Measurements from ENCODE around the gene PRKAR1B. TPM values are rescaled to one million over a fixed set of nuclear protein-coding genes. Genes with fewer than 3 reads are reported as not detected.
A peak's percentile ranks its signal among the peaks of the same experiment; 100 is the strongest.

PRKAR1B gene
- total RNA-seq, 1 donor from 2014 or later: 14.0 TPM

DNA sequence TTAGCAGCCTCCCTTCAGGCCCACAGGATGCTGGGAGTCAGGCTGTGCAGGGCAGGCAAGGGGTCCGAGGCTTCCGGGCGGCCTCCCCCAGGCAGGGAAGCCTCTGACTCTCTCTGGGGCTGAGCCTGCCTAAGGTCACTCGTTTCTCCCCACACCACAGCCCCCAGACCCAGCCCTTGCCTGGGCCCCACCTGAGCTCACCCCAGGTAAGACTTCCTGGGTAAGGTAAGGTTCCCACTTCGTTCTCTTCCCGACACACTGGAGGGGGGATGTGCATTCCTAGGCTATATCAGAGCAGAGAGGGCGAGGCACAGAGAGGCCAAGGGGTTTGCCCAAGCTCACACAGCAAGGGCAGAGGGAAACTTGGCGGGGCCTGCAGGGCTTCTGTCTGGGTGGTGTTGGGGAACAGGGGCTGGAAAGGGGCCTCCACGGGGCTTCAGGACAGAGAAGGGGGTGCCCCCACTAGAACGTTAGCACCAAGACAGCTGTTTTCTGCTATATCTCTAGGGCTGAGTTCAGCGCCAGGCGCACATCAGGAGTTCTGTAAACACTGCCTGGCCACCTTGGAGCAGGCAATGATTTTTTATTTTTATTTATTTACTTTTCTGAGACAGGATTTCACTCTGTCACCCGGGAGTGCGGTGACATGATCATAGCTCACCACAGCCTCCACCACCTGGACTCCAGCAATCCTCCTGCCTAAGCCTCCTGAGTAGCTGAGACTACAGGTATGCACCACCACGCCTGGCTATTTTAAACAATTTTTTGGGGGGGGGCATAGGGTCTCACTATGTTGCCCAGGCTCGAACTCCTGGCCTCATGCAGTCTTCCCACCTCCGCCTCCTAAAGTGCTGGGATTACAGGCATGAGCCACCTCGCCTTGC is 182.5 kb downstream of the PRKAR1B start:
- Histone ChIP-seq H3K4me3 (ENCODE audit: low read depth, low read length) (no peak overlapping the region), H3K36me3 (ENCODE audit: control insufficient read depth, insufficient read depth, low read length) (no peaks in the 10 kb centered on the region), H3K27me3 (ENCODE audit: control insufficient read depth, insufficient read depth, low read length) (no peaks in the 10 kb centered on the region)
- TF ChIP-seq, protein P1, sequence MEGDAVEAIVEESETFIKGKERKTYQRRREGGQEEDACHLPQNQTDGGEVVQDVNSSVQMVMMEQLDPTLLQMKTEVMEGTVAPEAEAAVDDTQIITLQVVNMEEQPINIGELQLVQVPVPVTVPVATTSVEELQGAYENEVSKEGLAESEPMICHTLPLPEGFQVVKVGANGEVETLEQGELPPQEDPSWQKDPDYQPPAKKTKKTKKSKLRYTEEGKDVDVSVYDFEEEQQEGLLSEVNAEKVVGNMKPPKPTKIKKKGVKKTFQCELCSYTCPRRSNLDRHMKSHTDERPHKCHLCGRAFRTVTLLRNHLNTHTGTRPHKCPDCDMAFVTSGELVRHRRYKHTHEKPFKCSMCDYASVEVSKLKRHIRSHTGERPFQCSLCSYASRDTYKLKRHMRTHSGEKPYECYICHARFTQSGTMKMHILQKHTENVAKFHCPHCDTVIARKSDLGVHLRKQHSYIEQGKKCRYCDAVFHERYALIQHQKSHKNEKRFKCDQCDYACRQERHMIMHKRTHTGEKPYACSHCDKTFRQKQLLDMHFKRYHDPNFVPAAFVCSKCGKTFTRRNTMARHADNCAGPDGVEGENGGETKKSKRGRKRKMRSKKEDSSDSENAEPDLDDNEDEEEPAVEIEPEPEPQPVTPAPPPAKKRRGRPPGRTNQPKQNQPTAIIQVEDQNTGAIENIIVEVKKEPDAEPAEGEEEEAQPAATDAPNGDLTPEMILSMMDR (IDR thresholded peaks at IDR 0.05; ENCODE audit: insufficient read depth, low read length, severe bottlenecking): no peak
- DNase-seq (ENCODE audit: low read depth): no peak
- FAIRE-seq: no peak

GRCh38 chr7:543501-544337 is 183.4 kb downstream of the PRKAR1B start:
- H3K4me3 ChIP-seq (ENCODE audit: low read depth, low read length): no peak overlapping the region
- no peaks in the 10 kb centered on the region for H3K36me3 ChIP-seq (ENCODE audit: control insufficient read depth, insufficient read depth, low read length)
- no peaks in the 10 kb centered on the region for H3K27me3 ChIP-seq (ENCODE audit: control insufficient read depth, insufficient read depth, low read length)
- FAIRE-seq (no peak), DNase-seq (ENCODE audit: low read depth) (no peak)
- TF ChIP-seq, protein P1 (IDR thresholded peaks at IDR 0.05; ENCODE audit: insufficient read depth, low read length, severe bottlenecking): no peak

DNA sequence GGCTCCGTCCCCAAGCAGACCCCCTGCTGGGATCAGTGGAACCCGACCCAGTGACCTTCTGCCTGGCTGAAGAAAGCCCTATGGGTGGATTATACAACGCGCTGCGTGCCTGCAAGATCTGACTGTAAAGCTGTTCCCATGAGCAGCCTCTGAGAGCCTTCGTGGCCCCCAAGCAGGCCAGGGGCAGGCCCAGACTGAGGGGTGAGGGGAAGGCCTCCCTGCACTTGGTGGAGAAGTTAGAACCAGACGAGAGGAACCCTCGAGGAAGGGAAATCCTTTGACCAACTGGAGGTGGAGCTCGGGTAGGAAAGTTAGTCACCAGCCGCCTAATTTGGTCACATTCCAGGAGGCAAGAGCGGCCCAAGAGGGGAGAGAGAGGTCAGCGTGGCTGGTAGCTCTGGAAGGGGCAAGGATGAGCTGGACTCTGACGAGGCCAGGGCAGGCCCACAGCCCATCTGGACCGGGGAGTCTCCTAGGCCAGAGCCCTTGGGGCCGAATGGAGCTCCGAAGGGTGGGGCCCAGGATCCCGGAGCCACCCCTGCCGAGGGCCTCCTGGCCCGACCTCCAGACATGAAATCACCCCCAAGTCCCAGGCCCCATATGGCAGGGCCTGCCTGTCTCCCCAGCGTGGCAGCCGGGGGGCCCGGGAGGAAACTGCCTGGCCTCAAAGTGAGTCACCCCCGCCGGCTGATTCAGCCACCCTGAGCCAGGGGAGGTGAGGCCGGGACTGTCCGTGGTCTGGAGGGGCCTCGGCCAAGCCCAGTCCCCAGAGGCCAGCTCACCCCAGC is 184.2 kb downstream of the PRKAR1B start:
- Histone ChIP-seq H3K4me3 (ENCODE audit: low read depth, low read length) (no peak overlapping the region), H3K36me3 (ENCODE audit: control insufficient read depth, insufficient read depth, low read length) (no peaks in the 10 kb centered on the region), H3K27me3 (ENCODE audit: control insufficient read depth, insufficient read depth, low read length) (no peaks in the 10 kb centered on the region)
- TF ChIP-seq, protein P1 (IDR thresholded peaks at IDR 0.05; ENCODE audit: insufficient read depth, low read length, severe bottlenecking): no peak
- peak; percentile 64 for DNase-seq (ENCODE audit: low read depth)
- FAIRE-seq: no peak

DNA sequence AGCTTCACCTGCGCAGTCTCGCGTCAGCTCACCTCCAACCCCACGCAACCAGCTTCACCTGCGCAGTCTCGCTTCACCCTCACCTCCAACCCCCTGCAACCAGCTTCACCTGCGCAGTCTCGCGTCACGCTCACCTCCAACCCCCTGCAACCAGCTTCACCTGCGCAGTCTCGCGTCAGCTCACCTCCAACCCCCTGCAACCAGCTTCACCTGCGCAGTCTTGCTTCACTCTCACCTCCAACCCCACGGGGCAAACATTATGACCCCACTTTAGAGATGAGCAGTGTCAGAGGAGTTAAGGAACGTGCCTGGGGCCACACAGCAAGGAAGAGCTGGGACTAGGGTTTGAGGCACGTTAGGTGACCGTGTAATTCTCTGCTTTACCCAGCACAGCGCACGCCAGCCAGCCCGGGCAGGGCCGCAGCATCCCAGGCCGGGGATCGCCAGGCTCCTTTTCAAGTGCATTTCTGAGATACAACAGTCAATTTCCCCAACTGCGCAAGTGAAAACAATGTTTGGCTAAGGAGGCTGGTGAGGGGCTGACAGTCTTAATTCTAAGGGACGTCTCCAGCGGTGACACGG is 184.9 kb downstream of the PRKAR1B start:
- Histone ChIP-seq H3K36me3 (ENCODE audit: control insufficient read depth, insufficient read depth, low read length) (no peaks in the 10 kb centered on the region), H3K27me3 (ENCODE audit: control insufficient read depth, insufficient read depth, low read length) (no peaks in the 10 kb centered on the region), H3K4me3 (ENCODE audit: low read depth, low read length) (no peak overlapping the region)
- DNase-seq (ENCODE audit: low read depth): no peak
- TF ChIP-seq, protein P1 (IDR thresholded peaks at IDR 0.05; ENCODE audit: insufficient read depth, low read length, severe bottlenecking): no peak
- FAIRE-seq: no peak

DNA sequence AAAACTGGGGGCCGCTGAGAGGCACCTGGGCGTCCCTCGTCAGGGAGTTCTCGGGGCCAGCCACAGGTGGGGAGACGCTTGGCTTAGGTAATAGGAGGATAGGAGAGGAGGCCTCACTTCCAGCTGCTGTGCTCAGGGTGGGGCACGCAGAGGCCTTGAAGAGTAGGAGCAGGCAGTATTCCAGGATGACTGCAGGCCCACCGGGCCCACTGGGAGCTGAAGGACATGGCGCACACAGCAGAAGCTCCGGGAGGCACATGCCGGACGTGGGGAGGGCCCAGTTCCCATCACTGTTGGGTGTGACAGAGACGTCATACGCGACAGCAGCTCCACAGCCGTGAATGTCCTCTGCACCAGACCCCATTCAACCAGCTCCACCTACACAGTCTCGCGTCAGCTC is 185.4 kb downstream of the PRKAR1B start:
- Histone ChIP-seq H3K4me3 (ENCODE audit: low read depth, low read length) (no peak overlapping the region), H3K36me3 (ENCODE audit: control insufficient read depth, insufficient read depth, low read length) (no peaks in the 10 kb centered on the region), H3K27me3 (ENCODE audit: control insufficient read depth, insufficient read depth, low read length) (no peaks in the 10 kb centered on the region)
- FAIRE-seq (peak; percentile 50), DNase-seq (ENCODE audit: low read depth) (no peak)
- TF ChIP-seq, protein P1 (IDR thresholded peaks at IDR 0.05; ENCODE audit: insufficient read depth, low read length, severe bottlenecking): no peak

Measured in bronchial epithelial cell (primary cell).